Measurements from ENCODE around the gene ACSS2.

The ACSS2 gene

DNA sequence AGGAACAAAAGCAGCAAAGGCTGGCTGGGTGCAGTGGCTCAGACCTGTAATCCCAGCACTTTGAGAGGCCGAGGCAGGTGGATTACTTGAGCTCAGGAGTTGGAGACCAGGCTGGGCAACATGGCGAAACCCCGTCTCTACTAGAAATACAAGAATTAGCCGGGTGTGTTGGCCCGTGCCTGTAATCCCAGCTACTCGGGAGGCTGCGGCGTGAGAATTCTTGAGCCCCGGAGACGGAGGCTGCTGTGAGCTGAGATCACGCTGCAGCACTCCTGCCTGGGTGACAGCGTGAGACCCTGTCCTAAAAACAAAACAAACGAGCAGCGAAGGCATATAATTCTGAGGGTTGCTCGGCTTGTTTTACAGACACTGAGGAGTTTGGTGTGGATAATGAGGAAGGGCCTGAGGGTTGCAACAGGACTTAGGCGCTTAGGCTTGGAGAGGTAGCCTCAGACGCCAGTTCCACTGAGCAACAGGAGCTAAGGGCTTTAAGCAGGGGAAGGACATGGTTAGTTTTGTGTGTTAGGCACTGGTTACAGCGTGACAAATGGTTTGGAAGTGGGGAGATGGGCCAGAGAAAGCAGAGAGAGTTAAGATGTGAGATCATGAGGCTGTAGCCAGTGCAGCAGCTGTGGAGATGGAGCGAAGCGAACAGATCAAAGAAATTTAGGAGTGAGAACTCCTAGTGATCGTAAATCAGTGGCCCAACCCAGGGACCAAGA, 80.5 kb downstream of the ACSS2 start:
- TF ChIP-seq, protein P1, sequence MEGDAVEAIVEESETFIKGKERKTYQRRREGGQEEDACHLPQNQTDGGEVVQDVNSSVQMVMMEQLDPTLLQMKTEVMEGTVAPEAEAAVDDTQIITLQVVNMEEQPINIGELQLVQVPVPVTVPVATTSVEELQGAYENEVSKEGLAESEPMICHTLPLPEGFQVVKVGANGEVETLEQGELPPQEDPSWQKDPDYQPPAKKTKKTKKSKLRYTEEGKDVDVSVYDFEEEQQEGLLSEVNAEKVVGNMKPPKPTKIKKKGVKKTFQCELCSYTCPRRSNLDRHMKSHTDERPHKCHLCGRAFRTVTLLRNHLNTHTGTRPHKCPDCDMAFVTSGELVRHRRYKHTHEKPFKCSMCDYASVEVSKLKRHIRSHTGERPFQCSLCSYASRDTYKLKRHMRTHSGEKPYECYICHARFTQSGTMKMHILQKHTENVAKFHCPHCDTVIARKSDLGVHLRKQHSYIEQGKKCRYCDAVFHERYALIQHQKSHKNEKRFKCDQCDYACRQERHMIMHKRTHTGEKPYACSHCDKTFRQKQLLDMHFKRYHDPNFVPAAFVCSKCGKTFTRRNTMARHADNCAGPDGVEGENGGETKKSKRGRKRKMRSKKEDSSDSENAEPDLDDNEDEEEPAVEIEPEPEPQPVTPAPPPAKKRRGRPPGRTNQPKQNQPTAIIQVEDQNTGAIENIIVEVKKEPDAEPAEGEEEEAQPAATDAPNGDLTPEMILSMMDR (IDR thresholded peaks at IDR 0.05; ENCODE audit: low read depth, low read length): no peak
- Histone ChIP-seq H3K4me3 (ENCODE audit: low read depth, low read length) (no peak overlapping the region), H3K27me3 (no peaks in the 10 kb centered on the region), H3K36me3 (no peaks in the 10 kb centered on the region), H3K9me3 (no peaks in the 10 kb centered on the region), H3K4me1 (peaks cover 4% of the 10 kb centered on the region)
- DNase-seq: no peak

DNA sequence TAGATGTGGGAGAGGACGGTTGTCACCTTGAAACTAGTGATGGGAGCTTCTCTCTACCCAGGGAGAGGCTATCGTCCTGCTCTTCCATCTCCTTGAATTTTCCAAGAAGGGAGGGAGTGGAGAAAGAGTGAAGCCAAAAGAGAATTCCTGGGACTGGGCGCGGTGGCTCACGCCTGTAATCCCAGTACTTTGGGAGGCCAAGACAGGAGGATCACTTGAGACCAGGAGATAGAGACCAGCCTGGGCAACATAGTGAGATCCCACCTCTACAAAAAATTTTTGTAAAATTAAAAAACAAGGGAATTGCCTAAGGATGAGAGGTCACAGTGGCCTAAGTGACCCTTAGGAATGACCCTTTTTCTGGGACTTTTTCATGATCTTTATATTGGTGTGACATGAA, 88.1 kb downstream of the ACSS2 start:
- Histone ChIP-seq H3K36me3 (no peaks in the 10 kb centered on the region), H3K27me3 (no peaks in the 10 kb centered on the region), H3K9me3 (no peaks in the 10 kb centered on the region), H3K4me3 (ENCODE audit: low read depth, low read length) (no peak overlapping the region), H3K4me1 (no peaks in the 10 kb centered on the region; the same call in 1 of the 2 replicates)
- TF ChIP-seq, protein P1 (IDR thresholded peaks at IDR 0.05; ENCODE audit: low read depth, low read length): no peak
- no peak for DNase-seq

DNA sequence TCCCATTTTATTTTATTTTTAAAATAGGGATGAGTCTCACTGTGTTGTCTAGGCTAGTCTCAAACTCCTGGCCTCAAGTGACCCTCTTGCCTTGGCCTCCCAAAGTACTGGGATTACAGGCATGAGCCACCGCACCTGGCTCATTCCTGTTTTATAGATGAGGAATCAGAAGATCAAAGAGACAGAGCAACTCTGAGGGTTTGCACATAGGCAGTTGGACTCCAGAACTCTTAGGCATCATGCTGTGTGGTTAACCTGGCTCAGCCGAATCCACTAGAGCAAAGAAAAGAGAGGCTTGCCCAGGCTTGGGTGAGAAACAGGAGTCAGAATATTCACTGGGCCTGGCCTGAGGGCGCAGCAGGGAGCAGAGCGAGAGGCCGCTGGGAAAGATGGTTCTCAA, 88.6 kb downstream of the ACSS2 start:
- Histone ChIP-seq H3K4me3 (ENCODE audit: low read depth, low read length) (no peak overlapping the region), H3K4me1 (no peaks in the 10 kb centered on the region; the same call in 1 of the 2 replicates), H3K27me3 (no peaks in the 10 kb centered on the region), H3K9me3 (no peaks in the 10 kb centered on the region), H3K36me3 (no peaks in the 10 kb centered on the region)
- no peak for DNase-seq
- TF ChIP-seq, protein P1 (IDR thresholded peaks at IDR 0.05; ENCODE audit: low read depth, low read length): no peak

DNA sequence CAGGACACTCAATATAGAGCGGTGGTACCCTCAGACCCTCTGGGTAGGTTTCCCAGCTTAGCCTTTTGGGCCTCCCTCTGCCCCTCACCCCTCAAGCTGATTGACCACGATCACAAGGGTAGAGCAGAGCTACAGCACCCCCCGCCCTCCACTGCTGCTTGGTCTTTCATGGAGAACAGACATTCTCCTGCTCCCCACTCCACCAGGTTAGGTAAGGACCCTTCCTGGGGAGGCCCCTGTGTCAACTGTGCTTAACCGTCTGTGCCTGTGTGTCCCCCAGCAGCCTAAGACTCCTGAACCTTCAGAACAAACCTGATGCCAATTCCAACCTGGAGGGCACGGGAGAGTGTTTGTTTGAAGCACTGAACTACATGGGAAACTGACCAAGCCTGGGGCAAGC, 91.0 kb downstream of the ACSS2 start:
- DNase-seq: no peak
- Histone ChIP-seq H3K4me1 (no peaks in the 10 kb centered on the region; the same call in 1 of the 2 replicates), H3K9me3 (no peaks in the 10 kb centered on the region)

DNA sequence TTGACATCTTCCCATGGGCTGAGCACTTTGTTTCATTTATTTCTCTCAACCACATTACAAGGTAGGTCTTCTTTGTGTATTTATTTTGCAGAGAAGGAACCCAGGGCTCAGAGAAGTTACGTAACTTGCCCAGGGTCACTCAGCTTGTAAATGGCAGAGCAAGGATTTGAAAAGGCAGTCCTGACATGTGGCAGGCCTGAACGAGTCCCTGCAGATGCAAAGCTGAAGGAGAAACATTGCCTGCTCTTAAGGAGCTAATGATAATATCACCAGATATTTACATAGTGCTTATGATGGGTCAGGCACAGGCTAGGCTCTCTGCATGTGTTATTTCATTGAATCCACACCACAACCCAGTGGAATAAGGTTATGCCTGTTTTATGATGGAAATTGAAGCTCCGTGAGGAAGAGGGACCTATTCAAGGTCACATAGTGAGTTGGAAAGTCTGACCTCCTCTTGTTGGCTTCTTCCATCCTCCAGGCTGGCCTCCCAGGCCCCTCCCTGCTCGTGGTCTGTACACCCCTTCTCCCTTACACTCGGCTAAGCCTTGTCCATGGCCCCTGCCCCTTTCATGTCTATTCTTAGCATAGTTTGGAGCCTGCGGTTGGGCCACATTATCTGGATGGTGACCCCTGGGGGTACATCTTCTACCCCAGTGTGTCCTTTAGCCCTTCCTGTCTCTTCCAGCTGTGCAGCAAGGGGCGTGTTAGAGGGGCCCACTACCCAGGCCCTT, 91.8 kb downstream of the ACSS2 start:
- Histone ChIP-seq H3K4me3 (ENCODE audit: low read depth, low read length) (no peak overlapping the region), H3K36me3 (no peaks in the 10 kb centered on the region), H3K9me3 (no peaks in the 10 kb centered on the region), H3K27me3 (no peaks in the 10 kb centered on the region), H3K4me1 (no peaks in the 10 kb centered on the region; the same call in 1 of the 2 replicates)
- no peak for DNase-seq
- TF ChIP-seq, protein P1 (IDR thresholded peaks at IDR 0.05; ENCODE audit: low read depth, low read length): no peak

More for the DNA sequence above, 91.0 kb downstream of the ACSS2 start:
- no peak overlapping the region for H3K4me3 ChIP-seq (ENCODE audit: low read depth, low read length)
- TF ChIP-seq, protein P1 (IDR thresholded peaks at IDR 0.05; ENCODE audit: low read depth, low read length): no peak
- H3K36me3 ChIP-seq: no peaks in the 10 kb centered on the region
- no peaks in the 10 kb centered on the region for H3K27me3 ChIP-seq
